Heart left ventricle (tissue), 13 donors: ENCODE measurements around the gene PIP4K2C.

ENCODE experiments used
- POLR2A ChIP-seq, 2 donors: fragments of 450-650 bp; IDR thresholded peaks; one replicate each; pipeline ENCODE4 v1.6.1; 2017; ENCODE audit warnings: antibody characterized with exemption in 2 of 2, mild to moderate bottlenecking in 2 of 2, moderate library complexity in 2 of 2
- TF ChIP-seq, protein P1 (sequence below), 12 donors: fragments of 200-600 bp; sonication (generic) in 4 of 12; IDR thresholded peaks; one replicate each; pipeline versions ENCODE4 v1.5.0 to v1.8.0; 2018 to 2022; ENCODE audit warnings: antibody characterized with exemption in 12 of 12, mild to moderate bottlenecking in 5 of 12
- donor health status: ischemic (EF 13 %, LVEDD 7.1; RV severe dilation, severe dysfunction).
- donor health status: DM: no; HTN: yes; CAD: no.
- donor health status: DM: no; HTN: no; CAD: no.
- donor health status: ischemic (EF 25% LVEDD 6.9; RV normal size, moderate dysfunction).
- donor health status: ischemic (EF 25% LVEDD 5.7; RV mildly dilated, moderate dysfunction).
- donor health status: ischemic (EF 35%, LVEDD 5.7; RV mildly dilated, moderate dysfunction).
- donor health status: nonischemic (EF 11% LVEDD 7.7; RV severe dilation, severe dysfunction).
- donor health status: DM: yes; HTN: yes; CAD: no.
- donor health status: PGD.
- donor health status: ischemic (EF 29% LVEDD 5.4; RV normal size, mild dysfunction).
- donor health status: nonischemic (EF 23%, LVEDD 6.1; RV moderate dilation, normal function).

DNA sequence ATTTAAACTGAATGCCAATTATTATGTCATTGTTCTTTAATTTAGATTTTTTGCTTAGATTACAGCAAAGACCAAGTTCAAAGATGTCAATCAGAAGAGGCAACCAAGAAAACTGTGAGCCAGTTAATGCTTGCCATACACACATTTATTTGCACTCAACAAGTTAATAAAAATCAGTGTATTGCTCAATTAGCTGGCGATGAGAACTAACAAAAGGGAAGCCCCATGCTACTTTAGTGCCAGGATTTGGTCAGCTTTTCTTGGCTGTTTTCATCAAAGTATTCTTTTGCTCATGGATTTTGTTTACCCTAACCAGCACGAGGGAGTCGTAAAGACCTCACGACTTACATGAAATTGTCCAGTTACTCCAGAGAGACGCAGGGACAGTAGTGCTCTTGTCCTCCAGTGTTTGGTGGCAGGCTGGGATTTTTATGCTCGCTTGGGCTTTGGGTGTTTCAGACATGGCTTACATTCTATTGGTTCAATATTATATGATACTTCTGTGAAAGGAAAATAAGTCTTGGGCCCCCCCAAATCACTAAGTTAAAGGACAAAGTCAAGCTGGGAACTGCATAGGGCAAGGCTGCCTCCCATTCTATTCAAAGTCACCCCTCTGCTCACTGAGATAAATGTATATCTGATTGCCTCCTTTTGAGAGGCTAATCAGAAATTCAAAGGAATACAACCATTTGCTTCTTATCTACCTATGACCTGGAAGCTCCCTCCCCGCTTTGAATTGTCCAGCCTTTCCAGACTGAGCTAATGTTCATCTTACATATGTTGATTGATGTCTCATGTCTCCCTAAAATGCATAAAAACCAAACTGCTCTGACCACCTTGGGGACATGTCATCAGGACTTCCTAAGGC, 49.4 kb downstream of the PIP4K2C start:
- TF ChIP-seq, protein P1, sequence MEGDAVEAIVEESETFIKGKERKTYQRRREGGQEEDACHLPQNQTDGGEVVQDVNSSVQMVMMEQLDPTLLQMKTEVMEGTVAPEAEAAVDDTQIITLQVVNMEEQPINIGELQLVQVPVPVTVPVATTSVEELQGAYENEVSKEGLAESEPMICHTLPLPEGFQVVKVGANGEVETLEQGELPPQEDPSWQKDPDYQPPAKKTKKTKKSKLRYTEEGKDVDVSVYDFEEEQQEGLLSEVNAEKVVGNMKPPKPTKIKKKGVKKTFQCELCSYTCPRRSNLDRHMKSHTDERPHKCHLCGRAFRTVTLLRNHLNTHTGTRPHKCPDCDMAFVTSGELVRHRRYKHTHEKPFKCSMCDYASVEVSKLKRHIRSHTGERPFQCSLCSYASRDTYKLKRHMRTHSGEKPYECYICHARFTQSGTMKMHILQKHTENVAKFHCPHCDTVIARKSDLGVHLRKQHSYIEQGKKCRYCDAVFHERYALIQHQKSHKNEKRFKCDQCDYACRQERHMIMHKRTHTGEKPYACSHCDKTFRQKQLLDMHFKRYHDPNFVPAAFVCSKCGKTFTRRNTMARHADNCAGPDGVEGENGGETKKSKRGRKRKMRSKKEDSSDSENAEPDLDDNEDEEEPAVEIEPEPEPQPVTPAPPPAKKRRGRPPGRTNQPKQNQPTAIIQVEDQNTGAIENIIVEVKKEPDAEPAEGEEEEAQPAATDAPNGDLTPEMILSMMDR (IDR thresholded peaks at IDR 0.05), result no peak
- no peak for TF ChIP-seq POLR2A (IDR thresholded peaks at IDR 0.05)
